Liver (tissue), 9 donors: ENCODE measurements around the gene TRAK1. TPM values are rescaled to one million over a fixed set of nuclear protein-coding genes. Genes with fewer than 3 reads are reported as not detected.

Source experiments
- DNase-seq: peaks from one replicate; pipeline ENCODE4 v3.0.0-alpha.2; 2017; ENCODE audit warnings: low spot score
- H3K27ac ChIP-seq, 2 donors: one replicate each; pipeline ENCODE4 v1.7.0; 2013; ENCODE audit warnings: inconsistent platforms in 2 of 2, low read length in 2 of 2, control low read depth in 1 of 2, low read depth in 1 of 2, mild to moderate bottlenecking in 1 of 2
- H3K27me3 ChIP-seq, 4 donors: one replicate each; pipeline versions ENCODE4 v1.6.1 to v1.7.0; 2013; ENCODE audit warnings: low read length in 3 of 4, inconsistent platforms in 1 of 4, mild to moderate bottlenecking in 1 of 4, moderate library complexity in 1 of 4; ENCODE audit not compliant: control insufficient read depth in 4 of 4, insufficient read depth in 4 of 4
- H3K36me3 ChIP-seq, 4 donors: one replicate each; pipeline versions ENCODE4 v1.6.1 to v1.7.0; 2013; ENCODE audit warnings: low read length in 3 of 4, mild to moderate bottlenecking in 3 of 4, low read depth in 1 of 4, moderate library complexity in 1 of 4; ENCODE audit not compliant: control insufficient read depth in 4 of 4, insufficient read depth in 3 of 4
- H3K4me1 ChIP-seq, 4 donors: one replicate each; pipeline versions ENCODE4 v1.6.1 to v1.7.0; 2013; ENCODE audit warnings: low read length in 3 of 4, mild to moderate bottlenecking in 3 of 4, moderate library complexity in 1 of 4; ENCODE audit not compliant: control insufficient read depth in 4 of 4, insufficient read depth in 4 of 4
- H3K4me3 ChIP-seq, 3 donors: one replicate each; pipeline versions ENCODE4 v1.6.1 to v1.7.0; 2013; ENCODE audit warnings: low read length in 3 of 3, control low read depth in 1 of 3, low read depth in 1 of 3, mild to moderate bottlenecking in 1 of 3
- H3K9ac ChIP-seq, 2 donors: one replicate each; pipeline ENCODE4 v1.7.0; 2013; ENCODE audit warnings: low read length in 2 of 2, mild to moderate bottlenecking in 2 of 2, moderate library complexity in 2 of 2, control low read depth in 1 of 2, low read depth in 1 of 2
- H3K9me3 ChIP-seq, 4 donors: one replicate each; pipeline versions ENCODE4 v1.6.1 to v1.7.0; 2013; ENCODE audit warnings: low read length in 3 of 4; ENCODE audit not compliant: control insufficient read depth in 4 of 4
- CTCF ChIP-seq: fragments of 150-350 bp; IDR thresholded peaks from 2 replicates; pipeline ENCODE4 v1.5.1; 2017; ENCODE audit warnings: improper control_type of control experiment, low read depth, low read length; ENCODE audit not compliant: missing input control
- EGR1 ChIP-seq, 2 donors: IDR thresholded peaks; 2 replicates each; pipeline ENCODE4 v1.6.1; 2016 to 2018; ENCODE audit warnings: antibody characterized with exemption in 2 of 2, low read depth in 2 of 2
- FOXA1 ChIP-seq: IDR thresholded peaks from 2 replicates; pipeline ENCODE4 v1.6.1; 2016; ENCODE audit warnings: antibody characterized with exemption
- FOXA2 ChIP-seq: IDR thresholded peaks from 2 replicates; pipeline ENCODE4 v1.6.1; 2016; ENCODE audit warnings: antibody characterized with exemption
- GABPA ChIP-seq, 2 donors: IDR thresholded peaks in 1 of 2; conservative IDR thresholded peaks in 1 of 2; 2 replicates each; pipeline ENCODE4 v1.6.1; 2016; ENCODE audit warnings: antibody characterized with exemption in 2 of 2, mild to moderate bottlenecking in 1 of 2, moderate library complexity in 1 of 2
- HNF4A ChIP-seq, 2 donors: conservative IDR thresholded peaks; 2 replicates each; pipeline ENCODE4 v1.6.1; 2016; ENCODE audit warnings: antibody characterized with exemption in 2 of 2, mild to moderate bottlenecking in 2 of 2
- HNF4G ChIP-seq: IDR thresholded peaks from 2 replicates; pipeline ENCODE4 v1.6.1; 2016; ENCODE audit warnings: antibody characterized with exemption
- JUND ChIP-seq, 2 donors: IDR thresholded peaks; 2 replicates each; pipeline ENCODE4 v1.6.1; 2016; ENCODE audit warnings: antibody characterized with exemption in 2 of 2
- MAX ChIP-seq: IDR thresholded peaks from 2 replicates; pipeline ENCODE4 v1.6.1; 2016; ENCODE audit warnings: antibody characterized with exemption
- NR2F2 ChIP-seq: IDR thresholded peaks from 2 replicates; pipeline ENCODE4 v1.6.1; 2016; ENCODE audit warnings: antibody characterized with exemption
- RAD21 ChIP-seq, 2 donors: IDR thresholded peaks; 2 replicates each; pipeline ENCODE4 v1.6.1; 2016; ENCODE audit warnings: antibody characterized with exemption in 2 of 2, mild to moderate bottlenecking in 2 of 2
- RXRA ChIP-seq, 2 donors: IDR thresholded peaks; 2 replicates each; pipeline ENCODE4 v1.6.1; 2017 to 2018; ENCODE audit warnings: antibody characterized with exemption in 2 of 2, mild to moderate bottlenecking in 1 of 2
- SP1 ChIP-seq: IDR thresholded peaks from 2 replicates; pipeline ENCODE4 v1.6.1; 2018; ENCODE audit warnings: antibody characterized with exemption, mild to moderate bottlenecking
- TAF1 ChIP-seq: conservative IDR thresholded peaks from 2 replicates; pipeline ENCODE4 v1.6.1; 2016; ENCODE audit warnings: antibody characterized with exemption, mild to moderate bottlenecking
- YY1 ChIP-seq: IDR thresholded peaks from 2 replicates; pipeline ENCODE4 v1.6.1; 2016; ENCODE audit warnings: antibody characterized with exemption, mild to moderate bottlenecking
- WGBS: extraction: QIAGEN DNeasy Blood & Tissue Kit; methylation state at CpG from one replicate; pipeline ENCODE4 v1.1.7; 2013; 5-methylcytosine and 5-hydroxymethylcytosine counted together
- polyA plus RNA-seq, 2 donors: library from polyadenylated mRNA; stranded (reverse) in 1 of 2; unstranded in 1 of 2; fragments of 200-250 nt in 1 of 2; fragments of >200 nt in 1 of 2; fragmentation: Nextera tagmentation in 1 of 2; extraction: Ambion mirVana in 1 of 2; gene quantifications; one replicate each; pipeline versions ENCODE4 v1.2.1 to v1.2.3, GENCODE V29; 2013 to 2015
- total RNA-seq, 2 donors: library from RNA; depleted of rRNA; stranded (reverse); fragments of >200 nt; gene quantifications; one replicate each; pipeline ENCODE4 v1.2.3, GENCODE V29; 2014
- TF ChIP-seq, protein P1 (sequence below): IDR thresholded peaks from 2 replicates; pipeline ENCODE4 v1.6.1; 2016; ENCODE audit warnings: antibody characterized with exemption
- TF ChIP-seq, protein P2 (sequence below): IDR thresholded peaks from 2 replicates; pipeline ENCODE4 v1.6.1; 2016; ENCODE audit warnings: antibody characterized with exemption
- TF ChIP-seq, protein P3 (sequence below): IDR thresholded peaks from 2 replicates; pipeline ENCODE4 v1.6.1; 2016; ENCODE audit warnings: antibody characterized with exemption, mild to moderate bottlenecking
- donor health status: healthy.
- donor health status: healthy.
- donor health status: healthy.
- donor health status: healthy.
- donor health status: healthy.

TRAK1 gene
- total and polyA plus RNA-seq, 4 donors: 3.4 to 21.7 (median 8.6) TPM

DNA sequence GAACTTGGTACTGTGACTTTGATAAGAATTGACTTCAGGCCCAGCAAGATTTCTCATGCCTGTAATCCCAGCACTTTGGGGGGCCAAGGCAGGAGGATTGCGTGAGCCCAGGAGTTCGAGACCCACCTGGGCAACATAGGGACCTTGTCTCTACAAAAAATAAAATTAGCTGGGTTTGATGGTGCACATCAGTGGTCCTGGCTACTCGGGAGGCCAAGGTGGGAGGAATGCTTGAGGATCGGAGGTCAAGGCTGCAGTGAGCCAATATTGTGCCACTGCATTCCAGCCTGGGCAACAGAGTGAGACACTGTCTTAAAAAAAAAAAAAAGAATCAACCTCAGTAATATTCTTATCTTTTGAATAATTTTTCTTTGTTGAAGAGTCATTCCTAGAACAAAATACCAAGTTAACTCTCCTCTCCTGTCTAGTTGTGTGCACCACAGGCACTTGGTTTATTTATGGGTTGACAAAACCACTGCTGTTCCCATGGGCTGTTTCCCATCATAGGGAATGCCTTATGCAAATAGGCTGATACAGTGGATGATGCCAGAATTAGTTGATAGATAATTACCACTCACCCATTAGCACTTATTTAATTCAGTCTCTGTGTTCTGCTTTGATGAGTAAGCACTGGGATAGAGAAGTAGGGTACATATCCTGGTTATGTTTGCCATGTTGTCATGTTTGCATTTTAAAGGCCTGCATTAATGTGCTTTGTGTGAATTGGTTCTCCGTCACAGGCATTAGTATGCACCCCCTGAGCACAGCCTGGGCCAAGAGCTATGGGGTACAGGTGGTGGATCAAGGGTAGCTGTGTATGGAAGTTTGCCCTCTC, 32.9 kb downstream of the TRAK1 start:
- no peak for DNase-seq
- no peaks in the 10 kb centered on the region for H3K9me3 ChIP-seq
- TF ChIP-seq, protein P1, sequence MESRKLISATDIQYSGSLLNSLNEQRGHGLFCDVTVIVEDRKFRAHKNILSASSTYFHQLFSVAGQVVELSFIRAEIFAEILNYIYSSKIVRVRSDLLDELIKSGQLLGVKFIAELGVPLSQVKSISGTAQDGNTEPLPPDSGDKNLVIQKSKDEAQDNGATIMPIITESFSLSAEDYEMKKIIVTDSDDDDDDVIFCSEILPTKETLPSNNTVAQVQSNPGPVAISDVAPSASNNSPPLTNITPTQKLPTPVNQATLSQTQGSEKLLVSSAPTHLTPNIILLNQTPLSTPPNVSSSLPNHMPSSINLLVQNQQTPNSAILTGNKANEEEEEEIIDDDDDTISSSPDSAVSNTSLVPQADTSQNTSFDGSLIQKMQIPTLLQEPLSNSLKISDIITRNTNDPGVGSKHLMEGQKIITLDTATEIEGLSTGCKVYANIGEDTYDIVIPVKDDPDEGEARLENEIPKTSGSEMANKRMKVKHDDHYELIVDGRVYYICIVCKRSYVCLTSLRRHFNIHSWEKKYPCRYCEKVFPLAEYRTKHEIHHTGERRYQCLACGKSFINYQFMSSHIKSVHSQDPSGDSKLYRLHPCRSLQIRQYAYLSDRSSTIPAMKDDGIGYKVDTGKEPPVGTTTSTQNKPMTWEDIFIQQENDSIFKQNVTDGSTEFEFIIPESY: no peak
- no peak for TF ChIP-seq FOXA1
- TF ChIP-seq HNF4A (conservative IDR thresholded peaks at IDR 0.05): no peak
- no peak for TF ChIP-seq MAX
- no peak for TF ChIP-seq GABPA (IDR thresholded peaks at IDR 0.05 in 1 of 2, conservative IDR thresholded peaks at IDR 0.05 in 1 of 2)
- no peak for TF ChIP-seq HNF4G
- TF ChIP-seq EGR1 (IDR thresholded peaks at IDR 0.05; ENCODE audit: low read depth in 2 of 2): no peak
- TF ChIP-seq RAD21 (IDR thresholded peaks at IDR 0.05): no peak
- TF ChIP-seq YY1: no peak
- no peak for TF ChIP-seq CTCF
- TF ChIP-seq, protein P2, sequence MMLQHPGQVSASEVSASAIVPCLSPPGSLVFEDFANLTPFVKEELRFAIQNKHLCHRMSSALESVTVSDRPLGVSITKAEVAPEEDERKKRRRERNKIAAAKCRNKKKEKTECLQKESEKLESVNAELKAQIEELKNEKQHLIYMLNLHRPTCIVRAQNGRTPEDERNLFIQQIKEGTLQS: no peak
- no peak for TF ChIP-seq JUND (IDR thresholded peaks at IDR 0.05)
- no peak for TF ChIP-seq NR2F2
- no peak for TF ChIP-seq TAF1
- TF ChIP-seq SP1: no peak
- no peak for TF ChIP-seq FOXA2
- TF ChIP-seq, protein P3, sequence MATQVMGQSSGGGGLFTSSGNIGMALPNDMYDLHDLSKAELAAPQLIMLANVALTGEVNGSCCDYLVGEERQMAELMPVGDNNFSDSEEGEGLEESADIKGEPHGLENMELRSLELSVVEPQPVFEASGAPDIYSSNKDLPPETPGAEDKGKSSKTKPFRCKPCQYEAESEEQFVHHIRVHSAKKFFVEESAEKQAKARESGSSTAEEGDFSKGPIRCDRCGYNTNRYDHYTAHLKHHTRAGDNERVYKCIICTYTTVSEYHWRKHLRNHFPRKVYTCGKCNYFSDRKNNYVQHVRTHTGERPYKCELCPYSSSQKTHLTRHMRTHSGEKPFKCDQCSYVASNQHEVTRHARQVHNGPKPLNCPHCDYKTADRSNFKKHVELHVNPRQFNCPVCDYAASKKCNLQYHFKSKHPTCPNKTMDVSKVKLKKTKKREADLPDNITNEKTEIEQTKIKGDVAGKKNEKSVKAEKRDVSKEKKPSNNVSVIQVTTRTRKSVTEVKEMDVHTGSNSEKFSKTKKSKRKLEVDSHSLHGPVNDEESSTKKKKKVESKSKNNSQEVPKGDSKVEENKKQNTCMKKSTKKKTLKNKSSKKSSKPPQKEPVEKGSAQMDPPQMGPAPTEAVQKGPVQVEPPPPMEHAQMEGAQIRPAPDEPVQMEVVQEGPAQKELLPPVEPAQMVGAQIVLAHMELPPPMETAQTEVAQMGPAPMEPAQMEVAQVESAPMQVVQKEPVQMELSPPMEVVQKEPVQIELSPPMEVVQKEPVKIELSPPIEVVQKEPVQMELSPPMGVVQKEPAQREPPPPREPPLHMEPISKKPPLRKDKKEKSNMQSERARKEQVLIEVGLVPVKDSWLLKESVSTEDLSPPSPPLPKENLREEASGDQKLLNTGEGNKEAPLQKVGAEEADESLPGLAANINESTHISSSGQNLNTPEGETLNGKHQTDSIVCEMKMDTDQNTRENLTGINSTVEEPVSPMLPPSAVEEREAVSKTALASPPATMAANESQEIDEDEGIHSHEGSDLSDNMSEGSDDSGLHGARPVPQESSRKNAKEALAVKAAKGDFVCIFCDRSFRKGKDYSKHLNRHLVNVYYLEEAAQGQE: no peak
- TF ChIP-seq RXRA (IDR thresholded peaks at IDR 0.05): no peak
- no peak overlapping the region for H3K9ac ChIP-seq
- H3K27me3 ChIP-seq: no peaks in the 10 kb centered on the region
- peaks cover 0 to 11% (median 4%) of the 10 kb centered on the region in 4 donors for H3K36me3 ChIP-seq
- 95% methylated on average over 5 of the region's 5 CpGs for WGBS
- H3K4me3 ChIP-seq: no peak overlapping the region
- H3K27ac ChIP-seq: no peak overlapping the region
- H3K4me1 ChIP-seq: peaks cover 0 to 12% (median under 1%) of the 10 kb centered on the region in 4 donors
